Stomach (tissue), 4 donors: Measurements from ENCODE around the gene SON.

Experiments used
- POLR2A ChIP-seq, 4 donors: fragments of 450-650 bp; IDR thresholded peaks; one replicate each; pipeline ENCODE4 v1.6.1; 2016; ENCODE audit warnings: antibody characterized with exemption in 4 of 4, control low read depth in 2 of 4, mild to moderate bottlenecking in 1 of 4, moderate library complexity in 1 of 4
- POLR2AphosphoS5 ChIP-seq, 3 donors: sonication (generic); formaldehyde crosslinking; IDR thresholded peaks; one replicate each; pipeline ENCODE4 v1.6.1; 2016; ENCODE audit warnings: antibody characterized with exemption in 3 of 3
- TF ChIP-seq, protein P1 (sequence below), 7 experiments: fragments of 450-650 bp in 4 of 7; fragments of 200-600 bp in 3 of 7; sonication (generic) in 3 of 7; IDR thresholded peaks; one replicate each; pipeline ENCODE4 v1.5.1; 2016 to 2019; ENCODE audit warnings: antibody characterized with exemption in 7 of 7, control low read depth in 2 of 7, mild to moderate bottlenecking in 1 of 7

DNA sequence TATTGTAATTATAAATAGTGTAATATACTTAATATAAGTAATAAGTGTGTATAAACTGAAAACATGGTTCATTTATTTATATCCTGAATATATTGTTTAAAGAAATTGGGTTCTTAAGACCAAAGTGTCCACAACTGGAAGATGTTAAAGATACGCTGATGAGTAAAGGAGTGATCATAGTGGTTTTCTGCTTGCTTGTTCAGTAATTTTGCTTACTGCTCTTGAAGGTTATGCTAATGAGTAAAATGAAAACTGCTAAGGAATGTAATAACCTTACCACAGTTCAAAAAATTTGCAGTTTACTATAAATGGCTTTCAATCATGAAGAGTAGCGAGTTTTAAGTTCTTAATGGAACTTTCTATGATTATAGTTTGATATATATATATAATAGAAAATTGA is 23.7 kb downstream of the SON start:
- no peak for TF ChIP-seq POLR2A (IDR thresholded peaks at IDR 0.05)
- TF ChIP-seq POLR2AphosphoS5 (IDR thresholded peaks at IDR 0.05): no peak
- TF ChIP-seq, protein P1, sequence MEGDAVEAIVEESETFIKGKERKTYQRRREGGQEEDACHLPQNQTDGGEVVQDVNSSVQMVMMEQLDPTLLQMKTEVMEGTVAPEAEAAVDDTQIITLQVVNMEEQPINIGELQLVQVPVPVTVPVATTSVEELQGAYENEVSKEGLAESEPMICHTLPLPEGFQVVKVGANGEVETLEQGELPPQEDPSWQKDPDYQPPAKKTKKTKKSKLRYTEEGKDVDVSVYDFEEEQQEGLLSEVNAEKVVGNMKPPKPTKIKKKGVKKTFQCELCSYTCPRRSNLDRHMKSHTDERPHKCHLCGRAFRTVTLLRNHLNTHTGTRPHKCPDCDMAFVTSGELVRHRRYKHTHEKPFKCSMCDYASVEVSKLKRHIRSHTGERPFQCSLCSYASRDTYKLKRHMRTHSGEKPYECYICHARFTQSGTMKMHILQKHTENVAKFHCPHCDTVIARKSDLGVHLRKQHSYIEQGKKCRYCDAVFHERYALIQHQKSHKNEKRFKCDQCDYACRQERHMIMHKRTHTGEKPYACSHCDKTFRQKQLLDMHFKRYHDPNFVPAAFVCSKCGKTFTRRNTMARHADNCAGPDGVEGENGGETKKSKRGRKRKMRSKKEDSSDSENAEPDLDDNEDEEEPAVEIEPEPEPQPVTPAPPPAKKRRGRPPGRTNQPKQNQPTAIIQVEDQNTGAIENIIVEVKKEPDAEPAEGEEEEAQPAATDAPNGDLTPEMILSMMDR (IDR thresholded peaks at IDR 0.05): no peak
